ENCODE results near the gene OMD.

Gene OMD

GRCh38 chr9:92424340-92424739, at the start of gene OMD:
Gene OMD, minus strand, starts transcription at chr9:92424471. Its CDS starts 6,913 bp downstream, at chr9:92417558.
- no peak for DNase-seq (ENCODE audit: low spot score)

- peak; percentile 66 for DNase-seq (ENCODE audit: low spot score)
Observed at GRCh38 chr9:92468206-92468605, 43.9 kb upstream of the OMD start.

GRCh38 chr9:92467511-92467910, 43.2 kb upstream of the OMD start:
- no peak for DNase-seq (ENCODE audit: low spot score)

GRCh38 chr9:92467041-92467440, 42.8 kb upstream of the OMD start:
- no peak for DNase-seq (ENCODE audit: low spot score)

- DNase-seq (ENCODE audit: low spot score), result no peak
Observed at GRCh38 chr9:92463984-92464383, 39.7 kb upstream of the OMD start.

GRCh38 chr9:92463387-92463786, 39.1 kb upstream of the OMD start:
- DNase-seq (ENCODE audit: low spot score), result no peak

GRCh38 chr9:92457576-92457975, 33.3 kb upstream of the OMD start:
- no peak for DNase-seq (ENCODE audit: low spot score)

- DNase-seq (ENCODE audit: low spot score), result no peak
Observed at GRCh38 chr9:92455217-92455616, 30.9 kb upstream of the OMD start.

- no peak for DNase-seq (ENCODE audit: low spot score)
Observed at GRCh38 chr9:92446536-92446935, 22.3 kb upstream of the OMD start.

- no peak for DNase-seq (ENCODE audit: low spot score)
Observed at GRCh38 chr9:92444841-92445240, 20.6 kb upstream of the OMD start.

GRCh38 chr9:92440751-92441046, 16.4 kb upstream of the OMD start:
- no peak for DNase-seq (ENCODE audit: low spot score)

- no peak for DNase-seq (ENCODE audit: low spot score)
Observed at GRCh38 chr9:92439921-92440750, 15.9 kb upstream of the OMD start.

GRCh38 chr9:92438900-92439526, 14.7 kb upstream of the OMD start:
- no peak for DNase-seq (ENCODE audit: low spot score)

GRCh38 chr9:92435263-92435662, 11.0 kb upstream of the OMD start:
- no peak for DNase-seq (ENCODE audit: low spot score)

- no peak for DNase-seq (ENCODE audit: low spot score)
Observed at GRCh38 chr9:92432972-92433548, 8.8 kb upstream of the OMD start.

- peak; percentile 54 for DNase-seq (ENCODE audit: low spot score)
Observed at GRCh38 chr9:92432350-92432749, 8.1 kb upstream of the OMD start.

- DNase-seq (ENCODE audit: low spot score), result no peak
Observed at GRCh38 chr9:92429836-92430235, 5.6 kb upstream of the OMD start.

GRCh38 chr9:92426501-92427145, 2.4 kb upstream of the OMD start:
- no peak for DNase-seq (ENCODE audit: low spot score)

GRCh38 chr9:92425474-92425873, 1.2 kb upstream of the OMD start:
- no peak for DNase-seq (ENCODE audit: low spot score)

- no peak for DNase-seq (ENCODE audit: low spot score)
Observed at GRCh38 chr9:92423612-92424011, 659 bp downstream of the OMD start.

- no peak for DNase-seq (ENCODE audit: low spot score)
Observed at GRCh38 chr9:92422611-92423338, 1.5 kb downstream of the OMD start.

- no peak for DNase-seq (ENCODE audit: low spot score)
Observed at GRCh38 chr9:92414566-92414965, 9.7 kb downstream of the OMD start.
